Fibroblast of lung (primary cell): ENCODE results near the gene TMED9. TPM values are rescaled to one million over a fixed set of nuclear protein-coding genes. Genes with fewer than 3 reads are reported as not detected.
A peak's percentile ranks its signal among the peaks of the same experiment; 100 is the strongest.

Experiments used
- DNase-seq, 2 donors: peaks; one replicate each; pipeline versions ENCODE4 v3.0.0 to v3.0.0-alpha.2; 2010; ENCODE audit warnings: low read depth in 2 of 2
- H2AFZ ChIP-seq: 2 replicates; pipeline ENCODE4 v1.5.1; 2012; ENCODE audit warnings: low read length, control low read depth, inconsistent platforms
- H3K27ac ChIP-seq: 2 replicates; pipeline ENCODE4 v1.5.1; 2011; ENCODE audit warnings: low read length, control low read depth; ENCODE audit not compliant: insufficient read depth
- H3K27me3 ChIP-seq: 2 replicates; pipeline ENCODE4 v1.5.1; 2011; ENCODE audit warnings: mild to moderate bottlenecking, low read length; ENCODE audit not compliant: control insufficient read depth, insufficient read depth
- H3K36me3 ChIP-seq: 2 replicates; pipeline ENCODE4 v1.5.1; 2011; ENCODE audit warnings: low read length; ENCODE audit not compliant: control insufficient read depth, insufficient read depth
- H3K4me1 ChIP-seq: 2 replicates; pipeline ENCODE4 v1.5.1; 2011; ENCODE audit warnings: low read length; ENCODE audit not compliant: control insufficient read depth, insufficient read depth; ENCODE audit errors: extremely low read depth
- H3K4me2 ChIP-seq: 2 replicates; pipeline ENCODE4 v1.5.1; 2011; ENCODE audit warnings: low read length, control low read depth; ENCODE audit not compliant: insufficient read depth; ENCODE audit errors: extremely low read depth
- H3K4me3 ChIP-seq, 4 experiments: fragments of 200-600 bp in 1 of 4; sonication (generic) in 1 of 4; replicated peaks in 1 of 4; 2 replicates each; pipeline ENCODE4 v1.5.1; 2011 to 2016; ENCODE audit warnings: low read length in 4 of 4, low read depth in 3 of 4, mild to moderate bottlenecking in 3 of 4, control low read depth in 2 of 4, inconsistent platforms in 1 of 4, mixed read lengths in 1 of 4; ENCODE audit not compliant: insufficient read depth in 1 of 4; ENCODE audit errors: control extremely low read depth in 1 of 4
- H3K79me2 ChIP-seq: 2 replicates; pipeline ENCODE4 v1.5.1; 2012; ENCODE audit warnings: mild to moderate bottlenecking, low read length, inconsistent platforms; ENCODE audit not compliant: control insufficient read depth, insufficient read depth
- H3K9ac ChIP-seq: 2 replicates; pipeline ENCODE4 v1.5.1; 2011; ENCODE audit warnings: mild to moderate bottlenecking, low read length, control low read depth; ENCODE audit not compliant: insufficient read depth
- H3K9me3 ChIP-seq: 2 replicates; pipeline ENCODE4 v1.5.1; 2012; ENCODE audit warnings: low read depth, low read length; ENCODE audit not compliant: control insufficient read depth, insufficient read depth
- H4K20me1 ChIP-seq: 2 replicates; pipeline ENCODE4 v1.5.1; 2011; ENCODE audit warnings: low read length; ENCODE audit not compliant: control insufficient read depth, insufficient read depth; ENCODE audit errors: extremely low read depth
- EZH2 ChIP-seq: IDR thresholded peaks from 2 replicates; pipeline ENCODE4 v1.5.1; 2012; ENCODE audit warnings: low read length, control low read depth, mild to moderate bottlenecking; ENCODE audit errors: missing control alignments
- polyA minus RNA-seq: library from RNA; depleted of rRNA, polyadenylated mRNA; stranded (reverse); fragments of >200 nt; gene quantifications from 2 replicates; pipeline ENCODE4 v1.2.3, GENCODE V29; 2011; ENCODE audit warnings: low replicate concordance
- polyA plus RNA-seq, 2 donors: library from polyadenylated mRNA; depleted of rRNA in 1 of 2; stranded (reverse) in 1 of 2; unstranded in 1 of 2; fragments of >200 nt; gene quantifications; 2 replicates each; pipeline ENCODE4 v1.2.1, GENCODE V29; 2011 to 2012; ENCODE audit warnings: missing spikeins in 1 of 2
- total RNA-seq: library from RNA; depleted of rRNA; stranded (reverse); fragments of >200 nt; gene quantifications from 2 replicates; pipeline ENCODE4 v1.2.1, GENCODE V29; 2014
- TF ChIP-seq, protein P1 (sequence below), 2 donors: IDR thresholded peaks in 1 of 2; conservative IDR thresholded peaks in 1 of 2; 1 replicate in 1 of 2; 2 replicates in 1 of 2; pipeline ENCODE4 v1.5.1; 2011 to 2012; ENCODE audit warnings: low read length in 2 of 2, control low read depth in 1 of 2, inconsistent platforms in 1 of 2, low read depth in 1 of 2, mild to moderate bottlenecking in 1 of 2

Gene TMED9
- total RNA-seq (94.8 and 139 TPM in 2 replicates), polyA plus RNA-seq (259 and 355 TPM in 2 replicates), polyA minus RNA-seq (259 and 273 TPM in 2 replicates)
- 345 and 434 TPM in 2 replicates for polyA plus RNA-seq (2012)

DNA sequence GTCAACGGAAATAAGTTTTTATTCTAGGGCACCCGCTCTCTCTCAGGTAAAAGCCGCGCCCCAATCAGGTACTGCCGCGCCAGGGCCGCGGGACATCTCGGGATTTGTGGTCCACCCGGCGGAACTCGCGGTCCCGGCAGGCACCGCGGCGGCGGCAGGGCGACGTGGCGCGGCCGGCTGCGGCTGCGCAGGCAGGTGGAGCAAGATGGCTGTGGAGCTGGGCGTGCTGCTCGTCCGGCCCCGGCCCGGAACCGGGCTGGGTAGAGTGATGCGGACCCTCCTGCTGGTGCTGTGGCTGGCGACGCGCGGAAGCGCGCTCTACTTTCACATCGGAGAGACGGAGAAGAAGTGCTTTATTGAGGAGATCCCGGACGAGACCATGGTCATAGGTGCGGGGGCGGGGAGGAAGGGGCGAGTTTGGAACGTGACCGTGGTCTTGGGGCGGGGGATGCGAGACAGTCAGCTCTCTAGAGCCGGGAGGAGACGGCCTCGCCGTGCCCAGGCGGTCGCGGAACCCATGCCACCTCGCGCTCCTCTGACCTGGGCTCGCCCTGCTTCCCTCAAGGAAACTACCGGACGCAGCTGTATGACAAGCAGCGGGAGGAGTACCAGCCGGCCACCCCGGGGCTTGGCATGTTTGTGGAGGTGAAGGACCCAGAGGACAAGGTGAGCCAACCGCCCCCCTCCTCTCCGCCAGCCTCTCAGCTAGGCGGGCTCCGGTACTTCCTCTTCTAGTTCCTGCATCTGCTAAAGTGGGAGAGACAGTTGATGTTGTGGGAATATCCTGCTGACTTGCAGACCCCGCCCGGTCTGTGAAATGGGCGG is at the start of gene TMED9:
Gene TMED9, plus strand, starts transcription at position 194 of the 825 bp plus-strand sequence. Its CDS starts 12 bp downstream, at position 206.
- peaks cover 12% of the 10 kb centered on the region for H3K27me3 ChIP-seq
- H3K9ac ChIP-seq = peak within 1 kb of the TSS; percentile 94
- peaks cover 6% of the 10 kb centered on the region for H3K4me1 ChIP-seq
- H3K9me3 ChIP-seq = no peaks in the 10 kb centered on the region
- peak within 1 kb of the TSS; percentile 80 for H2AFZ ChIP-seq
- peak within 1 kb of the TSS; percentile 85 for H3K27ac ChIP-seq
- peak; percentile 67 to 75 for DNase-seq
- H3K4me2 ChIP-seq = peak within 1 kb of the TSS; percentile 88
- peaks cover 20% of the 10 kb centered on the region for H3K79me2 ChIP-seq
- TF ChIP-seq EZH2 = no peak
- TF ChIP-seq, protein P1, sequence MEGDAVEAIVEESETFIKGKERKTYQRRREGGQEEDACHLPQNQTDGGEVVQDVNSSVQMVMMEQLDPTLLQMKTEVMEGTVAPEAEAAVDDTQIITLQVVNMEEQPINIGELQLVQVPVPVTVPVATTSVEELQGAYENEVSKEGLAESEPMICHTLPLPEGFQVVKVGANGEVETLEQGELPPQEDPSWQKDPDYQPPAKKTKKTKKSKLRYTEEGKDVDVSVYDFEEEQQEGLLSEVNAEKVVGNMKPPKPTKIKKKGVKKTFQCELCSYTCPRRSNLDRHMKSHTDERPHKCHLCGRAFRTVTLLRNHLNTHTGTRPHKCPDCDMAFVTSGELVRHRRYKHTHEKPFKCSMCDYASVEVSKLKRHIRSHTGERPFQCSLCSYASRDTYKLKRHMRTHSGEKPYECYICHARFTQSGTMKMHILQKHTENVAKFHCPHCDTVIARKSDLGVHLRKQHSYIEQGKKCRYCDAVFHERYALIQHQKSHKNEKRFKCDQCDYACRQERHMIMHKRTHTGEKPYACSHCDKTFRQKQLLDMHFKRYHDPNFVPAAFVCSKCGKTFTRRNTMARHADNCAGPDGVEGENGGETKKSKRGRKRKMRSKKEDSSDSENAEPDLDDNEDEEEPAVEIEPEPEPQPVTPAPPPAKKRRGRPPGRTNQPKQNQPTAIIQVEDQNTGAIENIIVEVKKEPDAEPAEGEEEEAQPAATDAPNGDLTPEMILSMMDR (conservative IDR thresholded peaks at IDR 0.05 in 1 of 2, IDR thresholded peaks at IDR 0.05 in 1 of 2; ENCODE audit: low read depth in 1 of 2, low read length in 2 of 2) = no peak
- peak within 1 kb of the TSS; percentile 86 to 97 (median 94) for H3K4me3 ChIP-seq
- H4K20me1 ChIP-seq = no peaks in the 10 kb centered on the region
- peaks cover 29% of the 10 kb centered on the region for H3K36me3 ChIP-seq

DNA sequence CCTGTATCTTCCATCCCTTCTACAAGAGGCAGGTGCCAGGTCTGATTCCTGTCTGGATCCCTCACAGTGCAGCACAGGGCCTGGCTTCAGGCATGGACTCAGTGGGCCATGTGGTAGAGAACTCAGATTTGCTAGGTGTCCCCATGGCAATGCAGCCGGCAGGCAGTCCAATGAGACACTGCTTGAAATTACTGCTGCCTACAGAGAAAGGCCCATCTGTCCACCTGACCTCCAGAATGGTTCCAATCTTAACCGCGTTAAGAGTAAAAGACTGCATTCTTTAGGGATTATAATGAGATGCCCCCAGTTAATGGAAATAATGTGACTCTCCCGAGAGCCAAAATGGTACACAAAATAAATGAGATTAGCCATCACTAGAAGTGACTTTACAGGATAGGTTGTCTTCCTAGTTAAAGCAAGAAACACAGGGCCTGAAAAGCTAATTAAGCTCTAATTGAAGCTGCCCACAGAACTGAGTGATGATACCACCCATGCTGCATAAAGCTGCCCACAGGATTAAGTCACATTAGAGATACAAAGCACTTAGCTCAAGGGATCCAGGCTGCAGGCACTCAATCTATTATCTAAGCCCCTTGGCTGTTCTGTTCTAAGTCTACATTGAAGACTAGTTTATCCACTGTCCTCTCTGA is 49.1 kb upstream of the TMED9 start:
- Histone ChIP-seq H3K4me1 (peaks cover 36% of the 10 kb centered on the region), H3K4me3 (no peak overlapping the region), H3K4me2 (no peak overlapping the region), H4K20me1 (no peaks in the 10 kb centered on the region), H3K9ac (no peak overlapping the region), H2AFZ (no peak overlapping the region), H3K9me3 (no peaks in the 10 kb centered on the region), H3K27ac (no peak overlapping the region), H3K36me3 (peaks cover 8% of the 10 kb centered on the region), H3K79me2 (peaks cover 55% of the 10 kb centered on the region), H3K27me3 (no peaks in the 10 kb centered on the region)
- DNase-seq = no peak
- TF ChIP-seq EZH2 = no peak

DNA sequence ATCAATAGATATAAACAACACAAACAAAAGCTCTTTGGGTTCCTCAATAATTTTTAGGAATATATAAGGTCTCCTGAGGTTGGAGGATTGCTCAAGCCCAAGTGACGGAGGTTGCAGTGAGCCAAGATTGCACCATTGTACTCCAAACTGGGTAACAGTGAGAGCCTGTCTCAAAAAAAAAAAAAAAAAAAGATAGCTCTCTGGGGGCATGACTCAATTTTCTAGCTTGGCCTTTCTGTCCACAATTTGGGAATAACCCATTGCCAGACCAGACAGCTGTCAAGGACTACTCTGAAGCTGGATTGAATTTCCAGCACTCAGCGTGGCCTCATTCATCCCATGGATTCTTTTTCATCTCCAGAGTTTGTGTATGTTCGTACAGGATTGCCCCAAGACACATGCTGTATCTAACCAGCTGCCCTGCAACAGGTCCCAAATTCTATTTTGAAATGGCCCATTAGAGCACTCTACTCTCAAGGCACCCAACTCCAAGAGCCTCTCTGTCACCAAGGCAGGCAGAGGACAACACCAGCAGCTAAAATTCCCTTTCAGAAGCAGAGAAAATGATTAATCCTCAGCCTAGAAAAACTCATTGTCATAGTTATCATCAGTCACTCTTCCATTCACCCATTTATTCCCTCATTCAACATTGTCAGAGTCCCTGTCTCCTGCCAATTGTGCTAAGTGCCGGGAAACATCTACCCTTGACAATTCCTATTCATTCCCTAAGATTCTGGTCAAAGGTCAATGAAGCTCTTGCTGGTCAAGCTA is 46.3 kb upstream of the TMED9 start:
- Histone ChIP-seq H3K27me3 (no peaks in the 10 kb centered on the region), H2AFZ (no peak overlapping the region), H4K20me1 (no peaks in the 10 kb centered on the region), H3K9me3 (no peaks in the 10 kb centered on the region), H3K4me3 (peak overlapping the region in 1 of 4 experiments; percentile 2), H3K4me2 (peak overlapping the region; percentile 44), H3K27ac (peak overlapping the region; percentile 76), H3K79me2 (peaks cover 66% of the 10 kb centered on the region), H3K4me1 (peaks cover 27% of the 10 kb centered on the region), H3K36me3 (peaks cover 7% of the 10 kb centered on the region), H3K9ac (no peak overlapping the region)
- DNase-seq = peak; percentile 80 to 94
- TF ChIP-seq, protein P1 (conservative IDR thresholded peaks at IDR 0.05 in 1 of 2, IDR thresholded peaks at IDR 0.05 in 1 of 2; ENCODE audit: low read depth in 1 of 2, low read length in 2 of 2) = no peak
- TF ChIP-seq EZH2 = no peak
